NCI-H1048 (cell line): Measurements from ENCODE around the gene KRTAP10-10.
"Not testable (repeated sequence)": the region's sequence is repeated elsewhere in the genome, so short reads cannot be mapped to it uniquely, and the experiment has no call there.

Experiments used
- DNase-seq: peaks from one replicate; lab custom pipeline; 2025; lab: John Stamatoyannopoulos, UW

KRTAP10-10 gene

GRCh38 chr21:44603109-44603875, 33.9 kb upstream of the KRTAP10-10 start:
- DNase-seq, result no peak

DNA sequence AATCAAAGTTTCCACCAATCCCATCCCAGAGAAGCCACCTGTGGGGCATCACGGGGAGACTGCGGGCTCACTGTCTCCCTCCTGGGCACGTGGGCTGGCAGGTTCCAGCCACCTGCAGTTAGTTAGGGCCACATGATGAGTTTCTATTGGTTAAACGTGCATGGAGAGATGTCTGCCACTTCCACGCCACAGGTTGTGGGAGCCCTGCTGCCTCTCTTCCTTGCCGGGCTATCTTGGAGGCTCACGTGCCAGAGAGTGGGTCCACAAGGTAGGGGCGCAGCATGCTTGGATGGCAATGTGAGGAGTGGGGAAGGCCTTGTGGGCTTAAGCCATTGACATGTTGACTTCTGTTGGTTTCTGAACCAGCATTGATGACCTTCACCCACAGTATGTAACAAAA, 33.2 kb upstream of the KRTAP10-10 start:
- no peak for DNase-seq

- no peak for DNase-seq
These were observed 30.7 kb upstream of the KRTAP10-10 start for GRCh38 chr21:44606495-44606894.

DNA sequence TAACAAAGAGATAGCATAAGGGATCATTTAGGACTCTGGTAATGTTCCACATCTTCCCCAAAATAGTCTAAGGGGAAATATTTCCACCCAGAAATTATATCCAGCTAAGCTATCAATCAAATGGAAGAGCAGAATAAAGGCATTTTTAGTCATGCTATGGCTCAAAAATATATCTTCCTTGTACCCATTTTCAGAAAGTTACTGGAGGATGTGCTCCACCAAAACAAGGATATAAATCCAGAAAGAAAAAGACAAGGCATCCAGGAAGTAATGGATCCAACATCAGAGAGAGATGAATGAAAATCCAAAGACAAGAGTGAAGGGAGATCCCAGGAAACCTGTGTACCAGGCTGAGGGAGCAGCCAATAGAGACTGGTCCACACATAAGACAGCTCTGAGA, 28.0 kb upstream of the KRTAP10-10 start:
- DNase-seq, result no peak

- not testable (repeated sequence) for DNase-seq
These were observed 26.9 kb upstream of the KRTAP10-10 start for GRCh38 chr21:44610157-44610843.

- DNase-seq, result no peak
These were observed 25.6 kb upstream of the KRTAP10-10 start for GRCh38 chr21:44611551-44611950.

GRCh38 chr21:44612029-44612486, 25.1 kb upstream of the KRTAP10-10 start, which contains the start of gene KRTAP10-8:
Gene KRTAP10-8, plus strand, starts transcription at chr21:44612079. Its CDS starts 22 bp downstream, at chr21:44612101.
- DNase-seq, result no peak

GRCh38 chr21:44612669-44613229, 24.4 kb upstream of the KRTAP10-10 start:
- no peak for DNase-seq

DNA sequence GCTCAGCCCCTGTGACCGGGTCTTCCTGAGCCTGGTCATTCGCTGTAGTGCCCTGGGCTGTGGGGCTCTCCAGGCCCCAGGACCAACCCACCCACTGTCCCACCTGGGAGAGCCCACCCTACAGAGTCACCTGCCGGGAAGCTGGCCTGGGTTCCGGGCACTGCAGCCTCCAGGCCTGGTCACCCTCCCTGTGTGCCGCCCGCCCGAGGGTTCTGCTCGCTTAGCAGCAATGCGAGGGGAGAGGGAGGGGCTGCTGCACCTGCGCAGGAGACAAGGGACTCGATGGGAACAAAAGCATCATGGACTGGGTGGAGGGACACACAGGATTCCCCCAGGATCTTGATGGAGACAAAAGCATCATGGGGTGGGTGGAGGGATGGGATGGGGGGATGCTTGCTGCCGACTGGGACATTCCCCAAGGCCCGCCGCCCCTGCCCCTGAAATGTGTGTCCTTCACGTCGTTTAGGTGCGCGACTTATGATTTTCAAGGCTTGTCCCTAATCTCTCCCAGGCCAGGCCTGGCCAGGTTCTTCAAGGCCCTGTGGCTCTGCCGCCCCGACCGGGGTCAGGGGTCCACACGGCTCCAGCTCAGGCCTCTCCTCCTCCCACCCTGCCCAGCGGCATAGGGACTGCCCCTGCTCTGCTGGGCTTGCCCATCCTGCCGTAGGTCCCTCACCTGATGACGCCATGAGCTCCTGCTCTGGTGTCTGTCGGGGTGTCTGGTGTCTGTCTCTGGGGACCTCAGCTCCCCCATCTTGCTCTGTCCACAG, 23.6 kb upstream of the KRTAP10-10 start:
- no peak for DNase-seq

DNA sequence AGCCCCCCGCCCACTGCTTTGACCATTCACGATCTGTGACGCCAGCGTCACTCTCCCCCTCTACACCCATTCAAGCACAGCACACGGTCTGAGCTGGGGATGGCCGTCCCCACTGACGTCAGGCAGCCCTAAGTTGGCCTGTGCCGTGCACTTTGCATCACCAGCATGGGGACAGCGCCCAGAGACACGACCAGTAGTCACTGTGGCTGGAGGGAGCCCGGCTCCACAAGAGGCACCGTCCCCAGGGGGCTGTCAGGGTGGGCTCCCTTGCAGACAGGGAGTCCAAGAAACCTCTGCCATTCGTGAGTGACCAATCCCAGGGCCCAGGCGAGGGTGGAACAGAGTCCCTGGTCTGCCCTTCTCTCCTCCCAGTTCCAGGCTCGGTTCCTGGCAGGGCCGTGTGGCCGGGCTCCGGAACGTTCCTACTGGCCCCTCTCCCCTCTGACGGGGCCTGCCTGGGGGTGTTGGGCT, 23.0 kb upstream of the KRTAP10-10 start:
- no peak for DNase-seq

- no peak for DNase-seq
These were observed 22.2 kb upstream of the KRTAP10-10 start for GRCh38 chr21:44614961-44615391.

GRCh38 chr21:44615466-44615865, 21.7 kb upstream of the KRTAP10-10 start:
- DNase-seq, result no peak

DNA sequence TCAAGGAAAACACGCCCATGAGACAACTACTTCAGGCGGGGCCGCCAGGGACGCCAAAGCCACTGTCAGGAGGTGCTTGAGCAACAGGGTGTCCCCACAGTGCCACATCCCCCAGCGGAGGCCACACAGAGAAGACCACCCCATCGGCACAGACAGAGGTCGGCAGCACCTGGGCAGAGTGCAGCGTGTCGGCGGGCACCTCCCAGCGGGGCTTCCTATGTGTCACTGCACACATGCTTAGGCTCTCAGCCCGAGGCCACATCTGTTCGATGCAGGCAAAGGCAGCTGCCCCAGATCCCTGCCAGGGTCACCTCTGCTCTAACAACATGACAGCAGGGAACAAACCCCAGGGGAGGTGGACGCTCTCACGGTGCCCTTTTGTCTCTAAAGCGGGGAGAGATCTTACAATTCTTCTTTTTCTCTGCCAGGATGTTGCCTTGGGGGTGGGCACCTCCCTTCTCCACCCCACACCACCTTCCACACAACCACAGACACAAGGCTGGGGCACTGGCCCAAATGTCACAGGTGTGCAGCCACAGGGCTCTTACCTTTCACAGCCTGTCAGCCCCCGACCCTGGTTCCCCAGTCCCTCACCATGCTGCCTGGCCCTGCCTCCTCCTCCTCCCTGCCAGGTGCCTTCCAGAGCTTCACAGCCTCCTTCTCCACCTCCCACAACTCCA, 21.1 kb upstream of the KRTAP10-10 start:
- DNase-seq, result no peak

- no peak for DNase-seq
These were observed 20.6 kb upstream of the KRTAP10-10 start for GRCh38 chr21:44616591-44616926.

GRCh38 chr21:44617071-44617501, 20.1 kb upstream of the KRTAP10-10 start:
- DNase-seq, result no peak

GRCh38 chr21:44618504-44618903, 18.7 kb upstream of the KRTAP10-10 start:
- DNase-seq, result no peak

DNA sequence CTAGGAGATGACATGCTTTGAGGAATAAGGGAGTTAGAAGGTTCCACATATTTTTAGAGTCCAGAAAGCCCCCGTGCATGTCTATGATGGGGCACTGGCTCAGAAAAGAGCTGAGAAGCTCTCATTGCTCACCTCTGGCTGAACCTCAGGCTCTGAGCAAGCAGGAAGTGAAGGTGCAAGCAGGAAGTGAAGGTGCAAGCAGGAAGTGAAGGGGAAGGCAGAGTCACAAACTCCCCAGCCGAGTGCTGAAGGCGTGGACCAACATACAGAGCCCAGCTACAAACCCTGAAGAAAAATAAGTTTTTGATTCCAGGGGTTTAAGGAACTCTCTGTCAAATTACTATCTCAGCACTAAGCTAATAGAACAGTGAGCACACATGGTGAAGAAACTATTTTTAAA, 18.2 kb upstream of the KRTAP10-10 start:
- DNase-seq, result no peak

DNA sequence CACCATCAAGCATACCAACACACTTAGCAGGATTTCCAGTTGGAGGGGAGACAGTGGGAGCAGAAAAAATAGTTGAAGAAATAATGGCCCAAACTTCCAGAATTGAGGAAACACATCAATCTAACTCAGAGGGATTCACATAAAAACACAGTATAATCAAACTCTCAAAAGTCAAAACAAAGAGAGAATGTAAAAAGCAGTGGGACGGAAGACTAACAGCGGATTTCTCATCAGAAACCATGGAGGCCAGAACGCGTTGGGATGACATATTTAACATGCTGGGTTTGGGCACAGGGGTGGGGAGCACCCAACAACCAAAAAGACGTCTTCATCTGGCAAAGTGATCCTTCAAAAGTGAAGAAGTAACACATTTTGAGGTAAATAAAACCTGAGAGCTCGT, 17.3 kb upstream of the KRTAP10-10 start:
- no peak for DNase-seq

GRCh38 chr21:44623575-44623974, 13.6 kb upstream of the KRTAP10-10 start:
- DNase-seq, result no peak

DNA sequence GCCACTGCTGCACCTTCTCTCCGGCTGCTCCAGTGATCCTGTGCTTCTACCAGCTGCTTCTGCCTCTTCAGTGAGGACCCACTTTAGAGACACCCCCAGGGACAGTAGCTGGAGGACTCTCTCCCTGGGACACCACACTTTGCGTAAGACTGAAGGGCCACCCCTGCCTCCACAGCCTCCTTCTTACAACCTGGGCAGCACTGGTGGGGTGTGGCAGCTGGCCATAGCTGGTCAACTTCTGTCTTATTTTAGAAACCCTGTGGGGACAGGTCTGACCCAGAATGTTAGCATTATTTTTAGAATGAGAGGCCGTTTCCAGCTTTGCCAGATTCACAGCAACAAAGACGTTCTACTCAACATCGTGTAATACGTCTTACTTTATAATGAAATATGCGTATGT, 11.4 kb upstream of the KRTAP10-10 start:
- DNase-seq, result no peak

GRCh38 chr21:44626262-44626661, 10.9 kb upstream of the KRTAP10-10 start:
- DNase-seq, result no peak
